SH-SY5Y (cell line): ENCODE results near the gene OSR1.

Experiments used
- GATA2 ChIP-seq: IDR thresholded peaks from 2 replicates; pipeline ENCODE4 v1.6.1; 2011; ENCODE audit warnings: mild to moderate bottlenecking, low read depth, low read length
- GATA3 ChIP-seq: IDR thresholded peaks from 2 replicates; pipeline ENCODE4 v1.6.1; 2011; ENCODE audit warnings: low read depth, mild to moderate bottlenecking, low read length, moderate library complexity

- no peak for TF ChIP-seq GATA3
- no peak for TF ChIP-seq GATA2
Observed at GRCh38 chr2:19353721-19354050, 4.7 kb downstream of the OSR1 start.
